ENCODE results near the gene STARD3. TPM values are rescaled to one million over a fixed set of nuclear protein-coding genes. Genes with fewer than 3 reads are reported as not detected.

The STARD3 gene
- total and polyA plus RNA-seq, 9 of the 15 experiments (the other 6 are each of a cell fraction or from before 2014, with no cell fraction given), result 0.63 to 87.0 (median 46.0) TPM

- TF ChIP-seq ZFP91 (CRISPR knock-in tag; IDR thresholded peaks at IDR 0.05), result peak; percentile 88
- TF ChIP-seq SPI1 (IDR thresholded peaks at IDR 0.05; ENCODE audit: borderline replicate concordance, low read depth, low read length), result 0 out of 2 replicates have a peak, but pooled peaks have one; percentile 12
- TF ChIP-seq VEZF1 (CRISPR knock-in tag; IDR thresholded peaks at IDR 0.05), result peak; percentile 7; the same call in 1 of the 2 replicates
- peak; percentile 58 for TF ChIP-seq DACH1 (IDR thresholded peaks at IDR 0.05; ENCODE audit: partially characterized antibody)
Measured at GRCh38 chr17:39618246-39618913, 18.6 kb upstream of the STARD3 start (continued).
